AG10803 (cell line): ENCODE results near the gene PLCG1.

ENCODE experiments used
- DNase-seq: peaks from one replicate; pipeline ENCODE4 v3.0.0; 2010; ENCODE audit warnings: low read depth
- H3K4me3 ChIP-seq: 2 replicates; pipeline ENCODE4 v1.5.1; 2011; ENCODE audit warnings: mild to moderate bottlenecking, low read length, control low read depth
- TF ChIP-seq, protein P1 (sequence below): conservative IDR thresholded peaks from 2 replicates; pipeline ENCODE4 v1.5.1; 2011; ENCODE audit warnings: mild to moderate bottlenecking, low read length, control low read depth, inconsistent platforms

Gene PLCG1

DNA sequence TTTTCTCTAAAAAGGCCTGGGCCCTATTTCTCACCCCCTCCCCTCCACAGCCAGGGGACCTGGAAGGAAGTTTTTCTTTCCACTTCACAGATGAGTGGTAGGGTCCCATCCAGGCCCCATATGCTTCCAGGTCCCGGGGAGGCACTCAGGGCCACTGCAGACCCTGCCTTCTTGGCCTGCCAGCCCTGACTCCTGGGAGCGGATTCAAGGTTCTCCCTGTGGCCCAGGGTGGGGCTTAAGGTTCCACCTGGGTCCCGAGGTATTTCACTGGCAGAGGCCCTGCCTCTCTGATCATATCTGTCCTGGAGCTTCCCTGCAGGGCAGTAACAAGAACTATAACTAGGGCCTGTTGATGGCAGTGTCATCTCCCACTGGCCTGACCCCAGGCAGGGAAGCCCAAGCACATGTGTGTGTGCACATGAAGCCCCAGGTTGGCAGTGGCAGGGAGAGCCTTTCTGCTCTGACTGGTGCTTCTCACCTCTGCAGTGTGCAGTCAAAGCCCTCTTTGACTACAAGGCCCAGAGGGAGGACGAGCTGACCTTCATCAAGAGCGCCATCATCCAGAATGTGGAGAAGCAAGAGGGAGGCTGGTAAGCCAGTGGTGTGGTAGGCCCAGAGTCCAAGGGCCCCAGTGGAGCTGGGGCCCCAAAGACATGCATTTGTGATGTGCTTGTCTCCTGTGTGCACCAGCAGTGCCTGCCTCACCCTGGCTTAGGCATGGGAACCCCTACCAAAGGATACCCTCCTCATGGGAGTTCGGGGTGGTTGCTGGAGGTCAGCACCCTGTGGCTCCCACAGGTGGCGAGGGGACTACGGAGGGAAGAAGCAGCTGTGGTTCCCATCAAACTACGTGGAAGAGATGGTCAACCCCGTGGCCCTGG, 31.2 kb downstream of the PLCG1 start:
- DNase-seq = no peak
- H3K4me3 ChIP-seq = no peak overlapping the region

DNA sequence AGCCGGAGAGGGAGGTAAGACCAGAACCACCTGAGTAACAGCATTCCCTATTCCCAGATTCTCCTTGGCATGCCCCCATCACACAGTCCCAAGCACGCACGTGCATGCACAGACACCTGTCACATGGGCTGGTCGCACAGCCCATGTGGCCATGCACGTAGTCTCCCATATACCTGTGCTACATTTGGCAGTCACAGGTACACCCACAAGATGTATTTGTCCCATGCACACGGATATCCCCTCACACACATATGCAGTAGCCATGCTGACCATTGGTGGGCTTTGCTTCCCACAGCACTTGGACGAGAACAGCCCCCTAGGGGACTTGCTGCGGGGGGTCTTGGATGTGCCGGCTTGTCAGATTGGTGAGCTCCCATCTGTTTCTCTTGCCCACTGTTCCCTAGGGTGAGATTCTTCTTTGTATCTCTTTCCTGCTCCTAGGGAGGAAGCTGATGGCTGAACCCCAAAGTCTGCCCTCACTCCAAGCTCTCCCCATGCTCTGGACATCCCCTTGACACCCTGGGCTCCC, 31.9 kb downstream of the PLCG1 start:
- H3K4me3 ChIP-seq = no peak overlapping the region
- TF ChIP-seq, protein P1, sequence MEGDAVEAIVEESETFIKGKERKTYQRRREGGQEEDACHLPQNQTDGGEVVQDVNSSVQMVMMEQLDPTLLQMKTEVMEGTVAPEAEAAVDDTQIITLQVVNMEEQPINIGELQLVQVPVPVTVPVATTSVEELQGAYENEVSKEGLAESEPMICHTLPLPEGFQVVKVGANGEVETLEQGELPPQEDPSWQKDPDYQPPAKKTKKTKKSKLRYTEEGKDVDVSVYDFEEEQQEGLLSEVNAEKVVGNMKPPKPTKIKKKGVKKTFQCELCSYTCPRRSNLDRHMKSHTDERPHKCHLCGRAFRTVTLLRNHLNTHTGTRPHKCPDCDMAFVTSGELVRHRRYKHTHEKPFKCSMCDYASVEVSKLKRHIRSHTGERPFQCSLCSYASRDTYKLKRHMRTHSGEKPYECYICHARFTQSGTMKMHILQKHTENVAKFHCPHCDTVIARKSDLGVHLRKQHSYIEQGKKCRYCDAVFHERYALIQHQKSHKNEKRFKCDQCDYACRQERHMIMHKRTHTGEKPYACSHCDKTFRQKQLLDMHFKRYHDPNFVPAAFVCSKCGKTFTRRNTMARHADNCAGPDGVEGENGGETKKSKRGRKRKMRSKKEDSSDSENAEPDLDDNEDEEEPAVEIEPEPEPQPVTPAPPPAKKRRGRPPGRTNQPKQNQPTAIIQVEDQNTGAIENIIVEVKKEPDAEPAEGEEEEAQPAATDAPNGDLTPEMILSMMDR = no peak
- no peak for DNase-seq

More for the DNA sequence above, 31.2 kb downstream of the PLCG1 start:
- TF ChIP-seq, protein P1 = no peak

DNA sequence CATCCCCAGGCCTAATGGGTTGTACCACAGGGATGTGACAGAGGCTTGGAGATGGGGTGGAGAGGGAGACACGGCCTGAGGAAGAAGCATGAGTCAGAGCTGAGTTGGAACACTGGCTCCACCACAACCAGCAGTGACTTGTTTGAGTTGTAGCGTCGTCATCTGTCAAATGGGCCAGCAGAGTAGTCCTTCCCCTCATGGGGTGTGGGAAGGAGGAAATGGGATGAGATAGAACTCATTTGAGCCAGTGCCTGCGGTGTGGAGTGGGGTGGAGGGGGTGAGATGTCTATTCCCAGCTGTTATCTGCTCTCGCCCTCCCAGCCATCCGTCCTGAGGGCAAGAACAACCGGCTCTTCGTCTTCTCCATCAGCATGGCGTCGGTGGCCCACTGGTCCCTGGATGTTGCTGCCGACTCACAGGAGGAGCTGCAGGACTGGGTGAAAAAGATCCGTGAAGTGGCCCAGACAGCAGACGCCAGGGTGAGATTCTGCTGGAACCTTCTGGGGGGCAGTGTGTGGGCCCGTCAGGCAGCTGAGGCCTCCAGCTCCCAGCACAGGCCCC, 32.5 kb downstream of the PLCG1 start:
- DNase-seq = peak; percentile 66
- H3K4me3 ChIP-seq = no peak overlapping the region
- TF ChIP-seq, protein P1 = no peak

DNA sequence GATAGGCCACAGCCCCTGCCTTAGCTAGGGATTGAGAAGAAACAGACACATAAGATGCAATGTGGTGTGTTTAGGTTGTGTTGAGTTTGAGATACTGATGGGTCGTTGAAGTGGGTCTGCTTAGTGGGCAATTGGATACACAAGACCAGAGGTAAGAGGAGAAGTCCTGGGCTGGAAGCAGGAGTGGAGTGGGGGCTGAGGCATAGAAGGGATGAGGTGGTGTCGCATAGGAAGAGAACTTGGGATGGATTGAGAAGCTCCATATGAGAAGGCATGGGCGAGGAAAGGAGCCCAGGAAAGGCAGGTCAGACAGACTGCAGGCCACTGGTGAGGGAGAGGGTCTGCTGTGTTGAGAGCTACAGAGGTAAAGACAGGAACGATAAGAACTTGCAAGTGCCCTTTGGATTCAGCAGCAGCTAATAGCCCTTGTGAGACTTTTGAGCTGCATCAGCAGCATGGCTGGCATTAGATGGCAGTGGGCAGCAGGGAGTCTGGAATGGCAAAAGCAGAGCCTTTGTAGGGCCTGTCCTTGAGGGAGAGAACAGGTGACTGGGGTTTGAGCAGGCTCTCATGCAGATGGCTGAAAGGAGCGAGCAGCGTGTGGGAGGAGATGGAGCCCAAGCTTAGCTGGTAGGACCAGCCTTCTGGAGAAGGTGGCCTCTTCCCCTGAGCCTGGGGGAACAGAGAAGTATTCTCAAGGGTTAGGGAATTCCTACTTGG, 33.2 kb downstream of the PLCG1 start:
- H3K4me3 ChIP-seq = no peak overlapping the region
- DNase-seq = no peak
- TF ChIP-seq, protein P1 = no peak

DNA sequence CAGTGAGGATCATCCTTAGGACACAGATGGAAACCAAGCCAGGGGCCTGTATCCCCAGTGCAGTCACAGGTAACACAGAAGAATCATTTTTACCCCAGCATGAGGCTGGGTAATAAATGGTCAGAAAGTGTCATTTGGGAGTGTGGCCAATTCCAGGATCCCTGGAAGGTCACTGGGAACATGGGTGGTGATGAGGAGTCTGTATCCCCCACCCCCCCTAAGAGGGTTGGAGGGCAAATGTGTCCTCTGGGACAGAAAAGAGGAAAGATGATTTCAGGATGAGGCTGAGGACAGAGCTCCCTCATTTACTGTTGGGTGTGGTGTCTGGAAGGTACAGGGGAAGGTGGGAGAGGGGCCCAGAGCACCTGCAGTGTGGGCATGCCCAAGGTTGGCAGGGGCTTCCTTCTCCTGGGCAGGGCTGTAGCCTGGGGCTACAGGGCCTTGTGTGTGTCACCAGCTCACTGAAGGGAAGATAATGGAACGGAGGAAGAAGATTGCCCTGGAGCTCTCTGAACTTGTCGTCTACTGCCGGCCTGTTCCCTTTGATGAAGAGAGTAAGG, 34.5 kb downstream of the PLCG1 start:
- TF ChIP-seq, protein P1 = no peak
- DNase-seq = no peak
- H3K4me3 ChIP-seq = no peak overlapping the region

DNA sequence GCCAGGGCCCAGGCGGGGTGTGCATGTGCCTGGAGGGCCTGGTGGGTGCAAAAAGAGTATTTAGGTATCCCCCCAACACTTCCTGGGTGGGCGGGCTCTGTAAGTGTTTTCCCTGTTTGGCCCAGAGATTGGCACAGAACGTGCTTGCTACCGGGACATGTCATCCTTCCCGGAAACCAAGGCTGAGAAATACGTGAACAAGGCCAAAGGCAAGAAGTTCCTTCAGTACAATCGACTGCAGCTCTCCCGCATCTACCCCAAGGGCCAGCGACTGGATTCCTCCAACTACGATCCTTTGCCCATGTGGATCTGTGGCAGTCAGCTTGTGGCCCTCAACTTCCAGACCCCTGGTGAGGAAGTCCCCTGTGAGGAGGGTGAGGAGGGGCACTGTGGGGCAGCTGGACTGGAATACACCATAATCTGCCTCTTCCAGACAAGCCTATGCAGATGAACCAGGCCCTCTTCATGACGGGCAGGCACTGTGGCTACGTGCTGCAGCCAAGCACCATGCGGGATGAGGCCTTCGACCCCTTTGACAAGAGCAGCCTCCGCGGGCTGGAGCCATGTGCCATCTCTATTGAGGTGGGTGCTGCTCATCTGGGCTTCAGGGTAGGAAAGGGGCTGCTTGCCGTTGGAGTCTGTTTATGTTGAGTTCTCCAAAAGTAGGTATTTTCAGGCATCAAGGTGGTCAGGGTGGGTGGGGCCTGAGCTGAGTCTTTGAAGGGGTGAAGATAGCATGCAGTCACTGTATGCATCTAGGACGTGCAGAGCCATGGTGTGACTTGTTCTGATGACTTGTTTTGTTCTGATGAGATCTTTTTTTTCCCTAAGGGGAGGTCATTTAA, 35.2 kb downstream of the PLCG1 start:
- TF ChIP-seq, protein P1 = no peak
- no peak for DNase-seq
- no peak overlapping the region for H3K4me3 ChIP-seq
